Body of pancreas (tissue), 4 donors: ENCODE results near the gene DNAJB8.

Experiments
- CTCF ChIP-seq, 7 experiments: fragments of 450-650 bp in 4 of 7; fragments of 200-600 bp in 3 of 7; sonication (generic) in 3 of 7; IDR thresholded peaks; one replicate each; pipeline ENCODE4 v1.5.1; 2016 to 2019; ENCODE audit warnings: antibody characterized with exemption in 7 of 7
- POLR2A ChIP-seq, 3 donors: fragments of 450-650 bp; IDR thresholded peaks; one replicate each; pipeline ENCODE4 v1.6.1; 2016; ENCODE audit warnings: antibody characterized with exemption in 3 of 3, mild to moderate bottlenecking in 2 of 3

- TF ChIP-seq CTCF (IDR thresholded peaks at IDR 0.05) = no peak
- no peak for TF ChIP-seq POLR2A (IDR thresholded peaks at IDR 0.05)
Observed at GRCh38 chr3:128496019-128496601, 29.4 kb upstream of the DNAJB8 start.
